GM23338 (cell line): ENCODE measurements around the gene DIDO1. TPM values are rescaled to one million over a fixed set of nuclear protein-coding genes. Genes with fewer than 3 reads are reported as not detected.

Source experiments
- ATAC-seq: fragments of 200-7000 bp; cut with Tn5 transposase; 3 replicates; pipeline ENCODE4 v1.9.1; 2020
- DNase-seq: peaks from one replicate; pipeline ENCODE4 v3.0.0-alpha.2; 2015; ENCODE audit warnings: low spot score
- H2AFZ ChIP-seq: fragments of 200-600 bp; sonication (generic); 2 replicates; pipeline ENCODE4 v1.8.0; 2016; ENCODE audit warnings: antibody characterized with exemption, mild to moderate bottlenecking, moderate library complexity
- H3F3A ChIP-seq: fragments of 200-600 bp; sonication (generic); replicated peaks from 2 replicates; pipeline ENCODE4 v1.8.0; 2017; ENCODE audit warnings: antibody characterized with exemption, mixed run types, low read depth
- H3K27ac ChIP-seq: fragments of 200-600 bp; sonication (generic); 2 replicates; pipeline ENCODE4 v1.6.1; 2016; ENCODE audit warnings: low read depth
- H3K27me3 ChIP-seq: fragments of 200-600 bp; sonication (generic); 2 replicates; pipeline ENCODE4 v1.8.0; 2016; ENCODE audit warnings: mild to moderate bottlenecking, mixed run types, moderate library complexity; ENCODE audit not compliant: insufficient read depth
- H3K36me3 ChIP-seq: fragments of 200-600 bp; sonication (generic); 2 replicates; pipeline ENCODE4 v1.8.0; 2016; ENCODE audit warnings: mild to moderate bottlenecking; ENCODE audit not compliant: insufficient read depth
- H3K4me1 ChIP-seq: fragments of 200-600 bp; sonication (generic); 2 replicates; pipeline ENCODE4 v1.8.0; 2016; ENCODE audit warnings: mild to moderate bottlenecking, moderate library complexity; ENCODE audit not compliant: insufficient read depth
- H3K4me2 ChIP-seq: fragments of 200-600 bp; sonication (generic); 2 replicates; pipeline ENCODE4 v1.7.1; 2017; ENCODE audit warnings: mixed run types
- H3K4me3 ChIP-seq: fragments of 200-600 bp; sonication (generic); 2 replicates; pipeline ENCODE4 v1.6.1; 2016; ENCODE audit warnings: mixed run types
- H3K79me2 ChIP-seq: fragments of 200-600 bp; sonication (generic); replicated peaks from 2 replicates; pipeline ENCODE4 v1.8.0; 2017; ENCODE audit warnings: mild to moderate bottlenecking; ENCODE audit not compliant: insufficient read depth
- H3K9me2 ChIP-seq: fragments of 200-600 bp; sonication (generic); 2 replicates; pipeline ENCODE4 v1.8.0; 2017; ENCODE audit not compliant: insufficient read depth
- H4K20me1 ChIP-seq: fragments of 200-600 bp; sonication (generic); replicated peaks from 2 replicates; pipeline ENCODE4 v1.8.0; 2017; ENCODE audit warnings: mild to moderate bottlenecking; ENCODE audit not compliant: insufficient read depth
- H3K27ac Mint-ChIP-seq: 2 replicates; pipeline ENCODE4 v1.8.0; 2020; ENCODE audit warnings: inconsistent platforms, mild to moderate bottlenecking, moderate library complexity, mixed read lengths
- H3K27me3 Mint-ChIP-seq: 3 replicates; pipeline ENCODE4 v1.8.0; 2022; ENCODE audit warnings: low read depth, mild to moderate bottlenecking, moderate library complexity, mixed read lengths, inconsistent platforms; ENCODE audit not compliant: insufficient read depth, poor library complexity
- H3K36me3 Mint-ChIP-seq: 3 replicates; pipeline ENCODE4 v1.8.0; 2021; ENCODE audit warnings: low read depth, mild to moderate bottlenecking, inconsistent platforms, moderate library complexity, mixed read lengths
- H3K4me1 Mint-ChIP-seq: 3 replicates; pipeline ENCODE4 v1.8.0; 2020; ENCODE audit warnings: mild to moderate bottlenecking, inconsistent platforms, mixed read lengths
- H3K4me3 Mint-ChIP-seq: 3 replicates; pipeline ENCODE4 v1.8.0; 2021; ENCODE audit warnings: moderate library complexity, mild to moderate bottlenecking, inconsistent platforms, mixed read lengths
- H3K9me3 Mint-ChIP-seq: 3 replicates; pipeline ENCODE4 v1.8.0; 2020; ENCODE audit warnings: moderate library complexity, mild to moderate bottlenecking, inconsistent platforms, mixed read lengths
- CTCF ChIP-seq, 2 experiments: fragments of 200-600 bp in 1 of 2; sonication (generic) in 1 of 2; conservative IDR thresholded peaks; 2 replicates each; pipeline versions ENCODE4 v1.5.1 to v1.6.1; 2016 to 2017; ENCODE audit warnings: antibody characterized with exemption in 2 of 2, low read depth in 2 of 2, mild to moderate bottlenecking in 2 of 2, moderate library complexity in 1 of 2
- ETS1 ChIP-seq: IDR thresholded peaks from 2 replicates; pipeline ENCODE4 v1.6.1; 2016; ENCODE audit warnings: antibody characterized with exemption
- EZH2 ChIP-seq: fragments of 200-600 bp; sonication (generic); IDR thresholded peaks from one replicate; pipeline ENCODE4 v1.8.0; 2017; ENCODE audit warnings: antibody characterized with exemption, mild to moderate bottlenecking, low read depth; ENCODE audit not compliant: unreplicated experiment
- EZH2phosphoT487 ChIP-seq: fragments of 200-600 bp; sonication (generic); IDR thresholded peaks from one replicate; pipeline ENCODE4 v1.8.1; 2018; ENCODE audit warnings: antibody characterized with exemption; ENCODE audit not compliant: unreplicated experiment
- JUNB ChIP-seq: IDR thresholded peaks from one replicate; pipeline ENCODE4 v1.6.1; 2016; ENCODE audit warnings: antibody characterized with exemption; ENCODE audit not compliant: unreplicated experiment
- POLR2AphosphoS5 ChIP-seq: IDR thresholded peaks from 2 replicates; pipeline ENCODE4 v1.6.1; 2016; ENCODE audit warnings: antibody characterized with exemption, low read depth
- REST ChIP-seq: IDR thresholded peaks from one replicate; pipeline ENCODE4 v1.6.1; 2018; ENCODE audit warnings: antibody characterized with exemption; ENCODE audit not compliant: unreplicated experiment
- STAT1 ChIP-seq: IDR thresholded peaks from one replicate; pipeline ENCODE4 v1.6.1; 2016; ENCODE audit warnings: antibody characterized with exemption; ENCODE audit not compliant: unreplicated experiment
- ZNF114 ChIP-seq: fragments of 250-450 bp; sonication (Bioruptor Pico); IDR thresholded peaks from 2 replicates; pipeline ENCODE4 v1.5.0; 2020; ENCODE audit warnings: mild to moderate bottlenecking, moderate library complexity
- ZNF331 ChIP-seq: fragments of 250-450 bp; sonication (Bioruptor Pico); IDR thresholded peaks from 2 replicates; pipeline ENCODE4 v1.5.0; 2020; ENCODE audit warnings: low read depth, mild to moderate bottlenecking, moderate library complexity
- polyA plus RNA-seq: library from polyadenylated mRNA; unstranded; fragments of >200 nt; fragmentation: Nextera tagmentation; extraction: Ambion mirVana; gene quantifications from 2 replicates; pipeline ENCODE4 v1.2.1, GENCODE V29; 2016
- total RNA-seq: library from RNA; depleted of rRNA; stranded (reverse); fragments of >200 nt; shearing (Covaris generic); gene quantifications from 2 replicates; pipeline ENCODE4 v1.2.3, GENCODE V29; 2014

Gene DIDO1
- total and polyA plus RNA-seq, 2 experiments from 2014 or later, result 72.4 to 162 TPM

GRCh38 chr20:62914436-62914835, 11.9 kb downstream of the DIDO1 start (continued):
- TF ChIP-seq ETS1 (no peak), ZNF114 (CRISPR knock-in tag) (no peak), POLR2AphosphoS5 (no peak), EZH2 (no peak), REST (no peak), ZNF331 (CRISPR knock-in tag) (no peak), STAT1 (no peak)

GRCh38 chr20:62913043-62913630, 13.2 kb downstream of the DIDO1 start:
- no peak for DNase-seq
- Histone ChIP-seq H3K36me3 (peaks cover 52% of the 10 kb centered on the region), H3K79me2 (peaks cover 100% of the 10 kb centered on the region), H3F3A (peaks cover 62% of the 10 kb centered on the region), H3K27me3 (no peaks in the 10 kb centered on the region), H3K4me1 (peaks cover 46% of the 10 kb centered on the region), H3K4me2 (no peak overlapping the region), H2AFZ (no peak overlapping the region), H3K27ac (peak overlapping the region; percentile 84), H3K4me3 (no peak overlapping the region), H4K20me1 (peaks cover 87% of the 10 kb centered on the region), H3K9me2 (no peaks in the 10 kb centered on the region)
- H3K9me3 Mint-ChIP-seq, result no peaks in the 10 kb centered on the region
- H3K4me3 Mint-ChIP-seq, result no peak overlapping the region
- peaks cover 53% of the 10 kb centered on the region for H3K36me3 Mint-ChIP-seq
- H3K27me3 Mint-ChIP-seq, result peaks cover 8% of the 10 kb centered on the region
- peaks cover 43% of the 10 kb centered on the region for H3K4me1 Mint-ChIP-seq
- peak overlapping the region; percentile 72 for H3K27ac Mint-ChIP-seq
- no peak for ATAC-seq
- no peak for TF ChIP-seq JUNB
- TF ChIP-seq STAT1, result no peak
- no peak for TF ChIP-seq CTCF (conservative IDR thresholded peaks at IDR 0.05; ENCODE audit: low read depth in 2 of 2)
- no peak for TF ChIP-seq EZH2
- TF ChIP-seq REST, result no peak
- no peak for TF ChIP-seq EZH2phosphoT487
